ENCODE data around the gene WNT9A.
"Not testable (repeated sequence)": the region's sequence is repeated elsewhere in the genome, so short reads cannot be mapped to it uniquely, and the experiment has no call there.

WNT9A gene

GRCh38 chr1:227947676-227948492 lies at the start of gene WNT9A:
WNT9A (minus strand) TSS chr1:227947932; CDS start chr1:227947887, 45 bp downstream.
- peak; percentile 28 for DNase-seq

- DNase-seq = no peak
Measured at GRCh38 chr1:227996187-227996950, 48.6 kb upstream of the WNT9A start.

- no peak for DNase-seq
Measured at GRCh38 chr1:227994632-227995300, 47.0 kb upstream of the WNT9A start.

- no peak for DNase-seq
Measured at GRCh38 chr1:227987181-227987580, 39.4 kb upstream of the WNT9A start.

GRCh38 chr1:227975583-227976283 lies 28.0 kb upstream of the WNT9A start:
- not testable (repeated sequence) for DNase-seq

- DNase-seq = not testable (repeated sequence)
Measured at GRCh38 chr1:227973724-227974288, 26.1 kb upstream of the WNT9A start.

- DNase-seq = not testable (repeated sequence)
Measured at GRCh38 chr1:227972843-227973374, 25.2 kb upstream of the WNT9A start.

- DNase-seq = not testable (repeated sequence)
Measured at GRCh38 chr1:227972283-227972679, 24.5 kb upstream of the WNT9A start.

GRCh38 chr1:227971643-227972282 lies 24.0 kb upstream of the WNT9A start:
- not testable (repeated sequence) for DNase-seq

GRCh38 chr1:227971216-227971615 lies 23.5 kb upstream of the WNT9A start:
- not testable (repeated sequence) for DNase-seq

GRCh38 chr1:227970076-227970995 lies 22.6 kb upstream of the WNT9A start:
- DNase-seq = not testable (repeated sequence)

- DNase-seq = not testable (repeated sequence)
Measured at GRCh38 chr1:227967815-227968214, 20.1 kb upstream of the WNT9A start.

- not testable (repeated sequence) for DNase-seq
Measured at GRCh38 chr1:227966733-227967132, 19.0 kb upstream of the WNT9A start.

- DNase-seq = no peak
Measured at GRCh38 chr1:227961651-227962466, 14.1 kb upstream of the WNT9A start.

- no peak for DNase-seq
Measured at GRCh38 chr1:227959325-227959860, 11.7 kb upstream of the WNT9A start.

- DNase-seq = no peak
Measured at GRCh38 chr1:227958617-227959324, 11.0 kb upstream of the WNT9A start.

- no peak for DNase-seq
Measured at GRCh38 chr1:227955808-227956207, 8.1 kb upstream of the WNT9A start.

- DNase-seq = no peak
Measured at GRCh38 chr1:227954163-227954850, 6.6 kb upstream of the WNT9A start.
